ENCODE measurements around the gene FMNL2.

The FMNL2 gene

GRCh38 chr2:152430876-152431275, 95.9 kb downstream of the FMNL2 start:
- H3K4me3 ChIP-seq, result no peak overlapping the region
- H3K27ac ChIP-seq, result no peak overlapping the region
- TF ChIP-seq CTCF (IDR thresholded peaks at IDR 0.05), result no peak
- DNase-seq (ENCODE audit: low spot score), result no peak

GRCh38 chr2:152431370-152432098, 96.6 kb downstream of the FMNL2 start:
- Histone ChIP-seq H3K27ac (peak overlapping the region in 1 of 2 donors; percentile 38), H3K4me3 (no peak overlapping the region)
- TF ChIP-seq CTCF (IDR thresholded peaks at IDR 0.05), result no peak
- DNase-seq (ENCODE audit: low spot score), result no peak

GRCh38 chr2:152432206-152432653, 97.3 kb downstream of the FMNL2 start:
- H3K27ac ChIP-seq, result peak overlapping the region in 1 of 2 donors; percentile 38
- DNase-seq (ENCODE audit: low spot score), result no peak
- TF ChIP-seq CTCF (IDR thresholded peaks at IDR 0.05), result no peak

GRCh38 chr2:152432765-152433164, 97.8 kb downstream of the FMNL2 start:
- no peak overlapping the region for H3K4me3 ChIP-seq
- peak overlapping the region in 1 of 2 donors; percentile 10 for H3K27ac ChIP-seq
- DNase-seq (ENCODE audit: low spot score), result no peak
- TF ChIP-seq CTCF (IDR thresholded peaks at IDR 0.05), result no peak

More at GRCh38 chr2:152432206-152432653, 97.3 kb downstream of the FMNL2 start:
- H3K4me3 ChIP-seq, result no peak overlapping the region

GRCh38 chr2:152433289-152433688, 98.3 kb downstream of the FMNL2 start:
- H3K4me3 ChIP-seq, result no peak overlapping the region
- TF ChIP-seq CTCF (IDR thresholded peaks at IDR 0.05), result no peak
- H3K27ac ChIP-seq, result peak overlapping the region in 1 of 2 donors; percentile 10
- no peak for DNase-seq (ENCODE audit: low spot score)

DNA sequence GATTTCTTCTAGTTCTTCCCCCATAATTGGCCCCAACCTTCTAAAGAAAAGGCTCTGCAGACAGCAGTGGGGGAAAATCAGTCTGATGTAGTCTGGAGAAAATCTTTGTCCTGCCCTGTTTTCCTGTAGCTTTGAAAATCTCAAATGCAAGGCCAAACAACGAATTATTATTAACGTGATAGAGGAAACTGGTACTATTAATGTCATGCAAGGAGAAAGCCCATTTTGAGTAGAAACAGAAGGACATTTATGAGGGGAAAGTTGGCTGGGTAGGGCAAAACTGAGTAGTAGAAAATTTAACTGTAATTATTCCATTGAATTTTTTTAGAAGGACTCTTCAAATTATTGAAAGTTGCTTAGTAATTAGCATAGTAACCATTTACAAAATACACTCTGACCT, 98.8 kb downstream of the FMNL2 start:
- DNase-seq (ENCODE audit: low spot score), result no peak
- Histone ChIP-seq H3K4me3 (no peak overlapping the region), H3K27ac (peak overlapping the region in 1 of 2 donors; percentile 10)
- no peak for TF ChIP-seq CTCF (IDR thresholded peaks at IDR 0.05)
